HEK293 (cell line): Measurements from ENCODE around the gene UBAP1L.

Experiments
- CTCF ChIA-PET: fragments of 350-600 bp; formaldehyde crosslinking; extraction: SDS; loops from one replicate; lab custom pipeline; 2021; ENCODE audit warnings: antibody characterized with exemption; lab: Yijun Ruan, JAX
- POLR2A ChIA-PET: fragments of 300-600 bp; formaldehyde crosslinking; extraction: SDS; loops from one replicate; lab custom pipeline; 2020; ENCODE audit warnings: antibody characterized with exemption, inconsistent platforms; lab: Yijun Ruan, JAX
- H3K27ac ChIP-seq: fragments of 200-500 bp; sonication (Bioruptor generic); 2 replicates; pipeline ENCODE4 v1.5.1; 2014; ENCODE audit warnings: low read depth, low read length, control low read depth, inconsistent platforms; ENCODE audit errors: extremely low read depth
- H3K36me3 ChIP-seq, 2 experiments: fragments of 200-500 bp in 1 of 2; sonication (Bioruptor generic) in 1 of 2; 1 replicate in 1 of 2; 2 replicates in 1 of 2; pipeline ENCODE4 v1.5.1; 2014 to 2017; ENCODE audit warnings: inconsistent platforms in 2 of 2, low read length in 2 of 2; ENCODE audit not compliant: control insufficient read depth in 2 of 2, insufficient read depth in 1 of 2
- H3K4me1 ChIP-seq: fragments of 200-500 bp; sonication (Bioruptor generic); 2 replicates; pipeline ENCODE4 v1.5.1; 2014; ENCODE audit warnings: mild to moderate bottlenecking, low read length, inconsistent platforms; ENCODE audit not compliant: control insufficient read depth, insufficient read depth
- H3K4me3 ChIP-seq: 2 replicates; pipeline ENCODE4 v1.5.1; 2011; ENCODE audit warnings: low read depth, mild to moderate bottlenecking, control low read depth, low read length, moderate library complexity
- H3K9me3 ChIP-seq: fragments of 200-500 bp; sonication (Bioruptor generic); 2 replicates; pipeline ENCODE4 v1.5.1; 2014; ENCODE audit warnings: low read depth, low read length, inconsistent platforms; ENCODE audit not compliant: control insufficient read depth, insufficient read depth
- MYNN ChIP-seq: fragments of 450-650 bp; formaldehyde crosslinking; IDR thresholded peaks from 2 replicates; pipeline ENCODE4 v1.5.1; 2016; ENCODE audit warnings: missing biosample characterization, missing genetic modification characterization, borderline replicate concordance
- PBX3 ChIP-seq: sonication (generic); formaldehyde crosslinking; IDR thresholded peaks from 2 replicates; pipeline ENCODE4 v1.8.1; 2022; ENCODE audit warnings: mild to moderate bottlenecking, moderate library complexity, missing genetic modification reagents
- ZBTB49 ChIP-seq: fragments of 450-650 bp; formaldehyde crosslinking; IDR thresholded peaks from 2 replicates; pipeline ENCODE4 v1.5.1; 2016; ENCODE audit warnings: missing biosample characterization, missing genetic modification characterization, low read depth
- ZEB2 ChIP-seq: fragments of 450-650 bp; formaldehyde crosslinking; IDR thresholded peaks from 2 replicates; pipeline ENCODE4 v1.5.1; 2016; ENCODE audit warnings: missing biosample characterization, missing genetic modification characterization
- ZNF184 ChIP-seq: fragments of 450-650 bp; IDR thresholded peaks from 2 replicates; pipeline ENCODE4 v1.5.1; 2018; ENCODE audit warnings: missing biosample characterization, mild to moderate bottlenecking, missing genetic modification characterization
- ZNF19 ChIP-seq: fragments of 450-650 bp; formaldehyde crosslinking; IDR thresholded peaks from 2 replicates; pipeline ENCODE4; 2016; ENCODE audit warnings: missing biosample characterization, missing genetic modification characterization, low read depth
- ZNF2 ChIP-seq: fragments of 450-650 bp; formaldehyde crosslinking; IDR thresholded peaks from 2 replicates; pipeline ENCODE4 v1.5.1; 2016; ENCODE audit warnings: missing biosample characterization, missing genetic modification characterization
- ZNF221 ChIP-seq: fragments of 450-650 bp; formaldehyde crosslinking; IDR thresholded peaks from 2 replicates; pipeline ENCODE4 v1.5.1; 2017; ENCODE audit warnings: missing biosample characterization, missing genetic modification characterization, borderline replicate concordance
- ZNF274 ChIP-seq, 2 experiments: fragments of 200-500 bp in 1 of 2; fragments of 450-650 bp in 1 of 2; sonication (Bioruptor generic) in 1 of 2; formaldehyde crosslinking in 1 of 2; IDR thresholded peaks; 2 replicates each; pipeline versions ENCODE4 v1.5.1 to v1.6.1; 2014 to 2016; ENCODE audit warnings: borderline replicate concordance in 1 of 2, inconsistent platforms in 1 of 2, low read length in 1 of 2, missing biosample characterization in 1 of 2, missing genetic modification characterization in 1 of 2
- ZNF48 ChIP-seq: fragments of 450-650 bp; formaldehyde crosslinking; IDR thresholded peaks from 2 replicates; pipeline ENCODE4 v1.5.1; 2016; ENCODE audit warnings: missing biosample characterization, missing genetic modification characterization
- ZNF596 ChIP-seq: fragments of 450-650 bp; IDR thresholded peaks from 2 replicates; pipeline ENCODE4 v1.5.0; 2018; ENCODE audit warnings: missing biosample characterization, mild to moderate bottlenecking, missing genetic modification characterization, moderate library complexity
- ZNF623 ChIP-seq: fragments of 450-650 bp; formaldehyde crosslinking; IDR thresholded peaks from 2 replicates; pipeline ENCODE4 v1.5.1; 2016; ENCODE audit warnings: missing biosample characterization, missing genetic modification characterization
- ZNF747 ChIP-seq: fragments of 450-650 bp; formaldehyde crosslinking; IDR thresholded peaks from 2 replicates; pipeline ENCODE4 v1.5.1; 2016; ENCODE audit warnings: missing biosample characterization, missing genetic modification characterization
- ZNF791 ChIP-seq: fragments of 450-650 bp; formaldehyde crosslinking; IDR thresholded peaks from 2 replicates; pipeline ENCODE4 v1.5.1; 2016; ENCODE audit warnings: missing biosample characterization, missing genetic modification characterization
- TF ChIP-seq, protein P1 (sequence below): fragments of 450-650 bp; formaldehyde crosslinking; IDR thresholded peaks from 2 replicates; pipeline ENCODE4 v1.5.1; 2016; ENCODE audit warnings: missing biosample characterization, missing genetic modification characterization

Gene UBAP1L

GRCh38 chr15:65067645-65068402 lies 47.2 kb downstream of the UBAP1L start, which contains the start of gene RASL12:
RASL12 (minus strand) TSS chr15:65067991; CDS start chr15:65067835, 156 bp downstream.
- ChIA-PET CTCF (interaction anchor here (1.1 to 1.5 kb wide), 2 partner anchors 14 to 15 kb away, joined by 3 to 8 read pairs; no protein-coding TSS in a partner anchor), POLR2A (interaction anchor here (0.7 kb wide), 1 partner anchor 429 kb away, joined by 3 read pairs; no protein-coding TSS in a partner anchor)
- TF ChIP-seq ZNF184 (tag by site-specific recombination), result no peak
- no peak for TF ChIP-seq ZNF274 (IDR thresholded peaks at IDR 0.05; ENCODE audit: low read length)
- TF ChIP-seq ZNF274 (tag by site-specific recombination; IDR thresholded peaks at IDR 0.05; ENCODE audit: borderline replicate concordance), result no peak
- no peak for TF ChIP-seq ZEB2 (tag by site-specific recombination)
- no peak for TF ChIP-seq MYNN (tag by site-specific recombination)
- no peak for TF ChIP-seq ZNF596
- TF ChIP-seq, protein P1, sequence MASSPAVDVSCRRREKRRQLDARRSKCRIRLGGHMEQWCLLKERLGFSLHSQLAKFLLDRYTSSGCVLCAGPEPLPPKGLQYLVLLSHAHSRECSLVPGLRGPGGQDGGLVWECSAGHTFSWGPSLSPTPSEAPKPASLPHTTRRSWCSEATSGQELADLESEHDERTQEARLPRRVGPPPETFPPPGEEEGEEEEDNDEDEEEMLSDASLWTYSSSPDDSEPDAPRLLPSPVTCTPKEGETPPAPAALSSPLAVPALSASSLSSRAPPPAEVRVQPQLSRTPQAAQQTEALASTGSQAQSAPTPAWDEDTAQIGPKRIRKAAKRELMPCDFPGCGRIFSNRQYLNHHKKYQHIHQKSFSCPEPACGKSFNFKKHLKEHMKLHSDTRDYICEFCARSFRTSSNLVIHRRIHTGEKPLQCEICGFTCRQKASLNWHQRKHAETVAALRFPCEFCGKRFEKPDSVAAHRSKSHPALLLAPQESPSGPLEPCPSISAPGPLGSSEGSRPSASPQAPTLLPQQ, result no peak
- TF ChIP-seq ZNF221 (tag by site-specific recombination), result no peak
- no peak for TF ChIP-seq ZBTB49 (tag by site-specific recombination)
- no peak for TF ChIP-seq ZNF623 (tag by site-specific recombination)
- TF ChIP-seq ZNF747 (tag by site-specific recombination), result no peak
- no peak for TF ChIP-seq ZNF48
- no peak for TF ChIP-seq PBX3
- TF ChIP-seq ZNF791, result no peak
- no peak for TF ChIP-seq ZNF2 (tag by site-specific recombination)
- H3K4me3 ChIP-seq, result no peak within 1 kb of the TSS
- no peaks in the 10 kb centered on the region for H3K9me3 ChIP-seq
- H3K27ac ChIP-seq, result no peak within 1 kb of the TSS
- no peaks in the 10 kb centered on the region for H3K36me3 ChIP-seq
- no peaks in the 10 kb centered on the region for H3K4me1 ChIP-seq

DNA sequence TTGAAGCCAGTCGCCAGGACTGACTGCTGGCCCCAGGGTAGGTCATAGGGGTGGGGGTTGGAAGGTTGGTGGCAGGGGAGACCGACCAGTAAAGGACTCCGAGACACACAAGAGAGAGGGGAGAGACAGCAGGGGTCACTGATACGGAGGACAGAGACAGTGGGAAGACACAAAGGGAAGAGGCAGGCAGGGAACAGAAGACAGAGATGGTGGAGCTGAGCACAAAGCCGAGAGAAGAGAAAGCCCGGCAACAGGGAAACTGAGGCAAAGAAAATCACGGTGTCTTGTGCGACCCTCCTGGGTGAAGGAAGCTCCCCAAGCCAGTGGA lies 47.7 kb downstream of the UBAP1L start:
- TF ChIP-seq ZNF19 (tag by site-specific recombination), result no peak
- TF ChIP-seq, all 188 proteins: peak for 0
- H3K4me1 ChIP-seq, result no peaks in the 10 kb centered on the region
- H3K36me3 ChIP-seq, result no peaks in the 10 kb centered on the region
- ChIA-PET CTCF (interaction anchor here (1.1 to 1.4 kb wide), 2 partner anchors 12 to 13 kb away, joined by 3 to 6 read pairs; no protein-coding TSS in a partner anchor), POLR2A (no interaction called here)
- no peak overlapping the region for H3K27ac ChIP-seq
- no peak overlapping the region for H3K4me3 ChIP-seq
- H3K9me3 ChIP-seq, result no peaks in the 10 kb centered on the region
